ENCODE data around the gene ADGRL3.
"Not testable (repeated sequence)": the region's sequence is repeated elsewhere in the genome, so short reads cannot be mapped to it uniquely, and the experiment has no call there.

Gene ADGRL3

GRCh38 chr4:61817071-61817470 is 616.9 kb downstream of the ADGRL3 start:
- Histone ChIP-seq H3K27me3 (replicated peaks; ENCODE audit: control insufficient read depth, insufficient read depth, low read length, poor library complexity, severe bottlenecking) (no peaks in the 10 kb centered on the region), H3K9me3 (ENCODE audit: control insufficient read depth, low read length) (no peaks in the 10 kb centered on the region), H3K4me3 (ENCODE audit: insufficient read depth, low read depth, low read length, poor library complexity, severe bottlenecking) (no peak overlapping the region), H3K27ac (ENCODE audit: insufficient read depth, low read length, poor library complexity, severe bottlenecking) (no peak overlapping the region), H3K36me3 (ENCODE audit: control insufficient read depth, insufficient read depth, low read length) (no peaks in the 10 kb centered on the region), H3K4me1 (ENCODE audit: control insufficient read depth, insufficient read depth, low read length, poor library complexity, severe bottlenecking) (no peaks in the 10 kb centered on the region)
- DNase-seq: no peak

- H3K4me3 ChIP-seq (ENCODE audit: insufficient read depth, low read depth, low read length, poor library complexity, severe bottlenecking): no peak overlapping the region
- no peaks in the 10 kb centered on the region for H3K9me3 ChIP-seq (ENCODE audit: control insufficient read depth, low read length)
- H3K27me3 ChIP-seq (replicated peaks; ENCODE audit: control insufficient read depth, insufficient read depth, low read length, poor library complexity, severe bottlenecking): no peaks in the 10 kb centered on the region
- H3K27ac ChIP-seq (ENCODE audit: insufficient read depth, low read length, poor library complexity, severe bottlenecking): no peak overlapping the region
- no peaks in the 10 kb centered on the region for H3K36me3 ChIP-seq (ENCODE audit: control insufficient read depth, insufficient read depth, low read length)
- no peaks in the 10 kb centered on the region for H3K4me1 ChIP-seq (ENCODE audit: control insufficient read depth, insufficient read depth, low read length, poor library complexity, severe bottlenecking)
- DNase-seq: no peak
These were observed 620.0 kb downstream of the ADGRL3 start for GRCh38 chr4:61820136-61820535.

DNA sequence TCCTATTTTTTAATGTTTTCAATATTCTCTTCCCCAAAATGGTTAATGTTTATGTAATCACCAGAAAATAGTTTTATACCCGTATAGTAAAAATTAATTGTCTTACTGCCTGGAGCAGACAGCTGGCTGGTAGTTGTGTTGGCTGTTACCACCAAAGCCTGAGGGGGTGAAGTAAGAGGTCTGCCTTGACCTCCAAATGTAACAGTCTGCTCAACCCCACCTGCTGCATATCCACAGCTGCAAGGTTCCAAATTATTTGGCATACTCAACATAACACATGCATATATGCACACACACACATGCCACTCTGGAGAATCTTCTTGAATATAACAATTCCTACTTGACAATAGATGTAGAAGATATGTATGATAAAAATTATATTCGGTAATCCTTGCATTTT is 624.3 kb downstream of the ADGRL3 start:
- Histone ChIP-seq H3K9me3 (ENCODE audit: control insufficient read depth, low read length) (no peaks in the 10 kb centered on the region), H3K4me3 (ENCODE audit: insufficient read depth, low read depth, low read length, poor library complexity, severe bottlenecking) (no peak overlapping the region), H3K27me3 (replicated peaks; ENCODE audit: control insufficient read depth, insufficient read depth, low read length, poor library complexity, severe bottlenecking) (no peaks in the 10 kb centered on the region), H3K27ac (ENCODE audit: insufficient read depth, low read length, poor library complexity, severe bottlenecking) (no peak overlapping the region), H3K36me3 (ENCODE audit: control insufficient read depth, insufficient read depth, low read length) (no peaks in the 10 kb centered on the region), H3K4me1 (ENCODE audit: control insufficient read depth, insufficient read depth, low read length, poor library complexity, severe bottlenecking) (no peaks in the 10 kb centered on the region)
- no peak for DNase-seq

- Histone ChIP-seq H3K27me3 (replicated peaks; ENCODE audit: control insufficient read depth, insufficient read depth, low read length, poor library complexity, severe bottlenecking) (no peaks in the 10 kb centered on the region), H3K4me1 (ENCODE audit: control insufficient read depth, insufficient read depth, low read length, poor library complexity, severe bottlenecking) (no peaks in the 10 kb centered on the region), H3K4me3 (ENCODE audit: insufficient read depth, low read depth, low read length, poor library complexity, severe bottlenecking) (no peak overlapping the region), H3K36me3 (ENCODE audit: control insufficient read depth, insufficient read depth, low read length) (no peaks in the 10 kb centered on the region), H3K9me3 (ENCODE audit: control insufficient read depth, low read length) (no peaks in the 10 kb centered on the region), H3K27ac (ENCODE audit: insufficient read depth, low read length, poor library complexity, severe bottlenecking) (no peak overlapping the region)
- no peak for DNase-seq
These were observed 627.8 kb downstream of the ADGRL3 start for GRCh38 chr4:61827907-61828391.

- Histone ChIP-seq H3K36me3 (ENCODE audit: control insufficient read depth, insufficient read depth, low read length) (no peaks in the 10 kb centered on the region), H3K27ac (ENCODE audit: insufficient read depth, low read length, poor library complexity, severe bottlenecking) (no peak overlapping the region), H3K4me1 (ENCODE audit: control insufficient read depth, insufficient read depth, low read length, poor library complexity, severe bottlenecking) (no peaks in the 10 kb centered on the region), H3K9me3 (ENCODE audit: control insufficient read depth, low read length) (no peaks in the 10 kb centered on the region), H3K27me3 (replicated peaks; ENCODE audit: control insufficient read depth, insufficient read depth, low read length, poor library complexity, severe bottlenecking) (no peaks in the 10 kb centered on the region), H3K4me3 (ENCODE audit: insufficient read depth, low read depth, low read length, poor library complexity, severe bottlenecking) (no peak overlapping the region)
- no peak for DNase-seq
These were observed 628.8 kb downstream of the ADGRL3 start for GRCh38 chr4:61828960-61829359.

GRCh38 chr4:61831987-61832386 is 631.9 kb downstream of the ADGRL3 start:
- Histone ChIP-seq H3K27me3 (replicated peaks; ENCODE audit: control insufficient read depth, insufficient read depth, low read length, poor library complexity, severe bottlenecking) (no peaks in the 10 kb centered on the region), H3K4me1 (ENCODE audit: control insufficient read depth, insufficient read depth, low read length, poor library complexity, severe bottlenecking) (no peaks in the 10 kb centered on the region), H3K4me3 (ENCODE audit: insufficient read depth, low read depth, low read length, poor library complexity, severe bottlenecking) (no peak overlapping the region), H3K9me3 (ENCODE audit: control insufficient read depth, low read length) (no peaks in the 10 kb centered on the region), H3K27ac (ENCODE audit: insufficient read depth, low read length, poor library complexity, severe bottlenecking) (no peak overlapping the region), H3K36me3 (ENCODE audit: control insufficient read depth, insufficient read depth, low read length) (no peaks in the 10 kb centered on the region)
- no peak for DNase-seq

GRCh38 chr4:61837395-61837794 is 637.3 kb downstream of the ADGRL3 start:
- DNase-seq: no peak
- Histone ChIP-seq H3K36me3 (ENCODE audit: control insufficient read depth, insufficient read depth, low read length) (no peaks in the 10 kb centered on the region), H3K4me1 (ENCODE audit: control insufficient read depth, insufficient read depth, low read length, poor library complexity, severe bottlenecking) (no peaks in the 10 kb centered on the region), H3K4me3 (ENCODE audit: insufficient read depth, low read depth, low read length, poor library complexity, severe bottlenecking) (no peak overlapping the region), H3K27me3 (replicated peaks; ENCODE audit: control insufficient read depth, insufficient read depth, low read length, poor library complexity, severe bottlenecking) (no peaks in the 10 kb centered on the region), H3K9me3 (ENCODE audit: control insufficient read depth, low read length) (no peaks in the 10 kb centered on the region), H3K27ac (ENCODE audit: insufficient read depth, low read length, poor library complexity, severe bottlenecking) (no peak overlapping the region)

DNA sequence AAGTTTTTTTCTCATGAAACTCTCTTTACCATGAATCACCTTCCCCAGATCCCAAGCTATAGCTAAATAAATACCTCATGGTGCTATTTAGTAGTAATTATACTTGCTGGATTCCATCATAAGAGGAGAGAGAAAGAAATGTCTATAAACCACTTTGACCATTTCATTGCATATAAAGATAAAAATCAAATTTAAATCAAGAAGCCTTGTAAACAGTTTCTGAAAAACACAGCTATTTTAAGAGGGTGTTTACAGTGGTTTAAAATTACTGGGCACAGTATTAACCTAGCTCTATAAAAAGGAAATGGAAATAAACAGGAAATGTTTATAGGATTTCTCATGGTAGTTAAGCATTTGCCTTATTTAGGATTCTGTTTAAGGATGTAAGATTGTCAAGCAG is 637.9 kb downstream of the ADGRL3 start:
- DNase-seq: no peak

GRCh38 chr4:61841714-61842113 is 641.6 kb downstream of the ADGRL3 start:
- no peak for DNase-seq
- H3K36me3 ChIP-seq (ENCODE audit: control insufficient read depth, insufficient read depth, low read length): no peaks in the 10 kb centered on the region
- H3K4me1 ChIP-seq (ENCODE audit: control insufficient read depth, insufficient read depth, low read length, poor library complexity, severe bottlenecking): no peaks in the 10 kb centered on the region
- H3K27me3 ChIP-seq (replicated peaks; ENCODE audit: control insufficient read depth, insufficient read depth, low read length, poor library complexity, severe bottlenecking): no peaks in the 10 kb centered on the region
- no peak overlapping the region for H3K27ac ChIP-seq (ENCODE audit: insufficient read depth, low read length, poor library complexity, severe bottlenecking)
- H3K4me3 ChIP-seq (ENCODE audit: insufficient read depth, low read depth, low read length, poor library complexity, severe bottlenecking): no peak overlapping the region
- H3K9me3 ChIP-seq (ENCODE audit: control insufficient read depth, low read length): no peaks in the 10 kb centered on the region

More for the DNA sequence above, 637.9 kb downstream of the ADGRL3 start:
- H3K9me3 ChIP-seq (ENCODE audit: control insufficient read depth, low read length): no peaks in the 10 kb centered on the region
- H3K4me1 ChIP-seq (ENCODE audit: control insufficient read depth, insufficient read depth, low read length, poor library complexity, severe bottlenecking): no peaks in the 10 kb centered on the region
- H3K27ac ChIP-seq (ENCODE audit: insufficient read depth, low read length, poor library complexity, severe bottlenecking): no peak overlapping the region
- no peaks in the 10 kb centered on the region for H3K36me3 ChIP-seq (ENCODE audit: control insufficient read depth, insufficient read depth, low read length)
- no peaks in the 10 kb centered on the region for H3K27me3 ChIP-seq (replicated peaks; ENCODE audit: control insufficient read depth, insufficient read depth, low read length, poor library complexity, severe bottlenecking)
- H3K4me3 ChIP-seq (ENCODE audit: insufficient read depth, low read depth, low read length, poor library complexity, severe bottlenecking): no peak overlapping the region

DNA sequence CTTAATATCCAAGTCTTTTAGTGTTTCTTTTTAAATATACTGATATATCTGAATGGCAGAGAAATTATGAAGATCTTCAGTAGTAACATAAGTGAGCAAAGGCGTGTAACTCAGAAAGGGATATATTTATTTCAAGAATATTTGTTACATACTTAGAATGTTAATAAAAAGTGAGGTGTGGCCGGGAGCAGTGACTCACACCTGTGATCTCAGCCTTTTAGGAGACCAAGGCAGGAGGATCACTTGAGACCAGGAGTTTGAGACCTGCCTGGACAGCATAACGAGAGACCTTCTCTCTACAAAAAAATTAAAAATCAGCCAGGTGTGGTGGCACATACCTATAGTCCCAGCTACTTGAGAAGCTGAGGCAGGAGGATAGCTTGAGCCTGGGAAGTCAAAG is 651.0 kb downstream of the ADGRL3 start:
- H3K4me1 ChIP-seq (ENCODE audit: control insufficient read depth, insufficient read depth, low read length, poor library complexity, severe bottlenecking): no peaks in the 10 kb centered on the region

GRCh38 chr4:61852105-61852504 is 652.0 kb downstream of the ADGRL3 start:
- not testable (repeated sequence) for H3K4me1 ChIP-seq (ENCODE audit: control insufficient read depth, insufficient read depth, low read length, poor library complexity, severe bottlenecking); DNase-seq; H3K27ac ChIP-seq (ENCODE audit: insufficient read depth, low read length, poor library complexity, severe bottlenecking); H3K9me3 ChIP-seq (ENCODE audit: control insufficient read depth, low read length); H3K4me3 ChIP-seq (ENCODE audit: insufficient read depth, low read depth, low read length, poor library complexity, severe bottlenecking); H3K36me3 ChIP-seq (ENCODE audit: control insufficient read depth, insufficient read depth, low read length); H3K27me3 ChIP-seq (replicated peaks; ENCODE audit: control insufficient read depth, insufficient read depth, low read length, poor library complexity, severe bottlenecking)

More for the DNA sequence above, 651.0 kb downstream of the ADGRL3 start:
- H3K36me3 ChIP-seq (ENCODE audit: control insufficient read depth, insufficient read depth, low read length): no peaks in the 10 kb centered on the region
- no peaks in the 10 kb centered on the region for H3K9me3 ChIP-seq (ENCODE audit: control insufficient read depth, low read length)
- no peak overlapping the region for H3K27ac ChIP-seq (ENCODE audit: insufficient read depth, low read length, poor library complexity, severe bottlenecking)
- H3K27me3 ChIP-seq (replicated peaks; ENCODE audit: control insufficient read depth, insufficient read depth, low read length, poor library complexity, severe bottlenecking): no peaks in the 10 kb centered on the region
- H3K4me3 ChIP-seq (ENCODE audit: insufficient read depth, low read depth, low read length, poor library complexity, severe bottlenecking): no peak overlapping the region
- no peak for DNase-seq
